Tibial nerve (tissue), 4 donors: ENCODE data around the gene TMEM181. TPM values are rescaled to one million over a fixed set of nuclear protein-coding genes. Genes with fewer than 3 reads are reported as not detected.
"Not testable (repeated sequence)": the region's sequence is repeated elsewhere in the genome, so short reads cannot be mapped to it uniquely, and the experiment has no call there.

Experiments
- DNase-seq, 2 donors: peaks; one replicate each; pipeline ENCODE4 v3.0.0-alpha.2; 2019; ENCODE audit warnings: low spot score in 2 of 2
- H3K27ac ChIP-seq, 4 donors: fragments of 200-600 bp; sonication (generic) in 3 of 4; one replicate each; pipeline ENCODE4 v1.5.1; 2017 to 2019; ENCODE audit warnings: mild to moderate bottlenecking in 1 of 4
- H3K27me3 ChIP-seq, 2 donors: fragments of 200-600 bp; sonication (generic) in 1 of 2; one replicate each; pipeline versions ENCODE4 v1.5.1 to v1.6.0; 2017 to 2019
- H3K36me3 ChIP-seq, 3 donors: fragments of 200-600 bp; sonication (generic); one replicate each; pipeline ENCODE4 v1.5.1; 2018 to 2019
- H3K4me1 ChIP-seq, 4 donors: fragments of 200-600 bp; sonication (generic) in 3 of 4; one replicate each; pipeline ENCODE4 v1.5.1; 2017 to 2019
- H3K4me3 ChIP-seq, 4 donors: fragments of 200-600 bp; sonication (generic) in 3 of 4; one replicate each; pipeline ENCODE4 v1.5.1; 2017 to 2019; ENCODE audit warnings: mild to moderate bottlenecking in 1 of 4, moderate library complexity in 1 of 4
- H3K9me3 ChIP-seq, 4 donors: fragments of 200-600 bp; sonication (generic) in 3 of 4; one replicate each; pipeline ENCODE4 v1.5.1; 2017 to 2019
- EP300 ChIP-seq, 2 donors: sonication (generic); formaldehyde crosslinking; IDR thresholded peaks; one replicate each; pipeline ENCODE4 v1.6.1; 2017; ENCODE audit warnings: antibody characterized with exemption in 2 of 2, mild to moderate bottlenecking in 1 of 2
- POLR2A ChIP-seq, 2 donors: fragments of 450-650 bp; IDR thresholded peaks; one replicate each; pipeline ENCODE4 v1.6.1; 2017; ENCODE audit warnings: antibody characterized with exemption in 2 of 2, mild to moderate bottlenecking in 2 of 2, moderate library complexity in 2 of 2
- WGBS, 2 donors: methylation state at CpG; one replicate each; pipeline ENCODE4 v1.1.5; 2018; 5-methylcytosine and 5-hydroxymethylcytosine counted together
- total RNA-seq, 4 donors: library from RNA; depleted of rRNA; stranded (reverse); fragments of >200 nt; gene quantifications; one replicate each; pipeline ENCODE4 v1.1.0, GENCODE V29; 2016
- TF ChIP-seq, protein P1 (sequence below), 5 experiments: fragments of 200-600 bp in 3 of 5; fragments of 450-650 bp in 2 of 5; sonication (generic) in 3 of 5; IDR thresholded peaks; one replicate each; pipeline ENCODE4 v1.5.1; 2016 to 2019; ENCODE audit warnings: antibody characterized with exemption in 5 of 5, mild to moderate bottlenecking in 3 of 5, moderate library complexity in 2 of 5

The TMEM181 gene
- total RNA-seq, 4 donors from 2014 or later = 14.1 to 19.0 (median 17.8) TPM

DNA sequence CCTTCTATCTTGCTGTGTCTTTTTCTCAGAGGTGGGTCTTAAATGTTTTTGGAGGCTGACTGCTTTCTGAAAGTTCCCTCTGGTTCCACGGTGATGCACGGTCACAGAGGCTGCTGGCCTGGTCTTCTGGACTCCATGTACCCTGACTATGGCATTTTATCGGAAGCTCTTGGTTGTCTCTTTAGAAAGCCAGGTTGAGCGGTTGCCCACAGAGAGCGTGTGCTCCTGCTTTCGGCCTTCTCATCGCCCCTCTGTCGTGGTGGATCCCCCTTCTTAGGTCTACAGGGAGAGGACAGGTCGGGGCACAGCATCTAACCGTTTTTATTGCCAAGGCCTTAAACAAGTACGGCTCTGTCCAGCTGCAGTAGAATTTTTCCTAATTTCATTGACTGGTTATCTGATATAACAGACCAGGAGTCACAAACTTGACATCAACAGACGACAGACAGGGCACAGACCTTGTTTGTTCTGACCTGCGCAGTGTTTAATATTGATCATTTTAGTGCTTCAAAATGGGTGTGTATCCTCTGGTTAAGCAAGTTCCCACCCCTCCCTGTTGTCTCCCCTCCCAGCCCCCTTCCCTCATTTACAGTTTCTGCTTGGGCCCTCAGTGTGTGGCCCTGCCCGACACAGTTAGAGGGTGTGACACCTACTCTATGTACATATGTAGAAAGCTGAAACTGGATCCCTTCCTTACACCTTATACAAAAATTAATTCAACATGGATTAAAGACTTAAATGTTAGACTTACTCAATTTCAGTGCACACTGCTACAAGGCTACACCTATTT lies 114.6 kb downstream of the TMEM181 start:
- 86 to 87% methylated on average over 14 of the region's 14 CpGs for WGBS, 2 donors
- DNase-seq = no peak
- no peak overlapping the region for H3K4me3 ChIP-seq
- no peaks in the 10 kb centered on the region for H3K9me3 ChIP-seq
- H3K4me1 ChIP-seq = no peaks in the 10 kb centered on the region
- no peak overlapping the region for H3K27ac ChIP-seq
- no peaks in the 10 kb centered on the region for H3K36me3 ChIP-seq
- H3K27me3 ChIP-seq = no peaks in the 10 kb centered on the region
- TF ChIP-seq POLR2A (IDR thresholded peaks at IDR 0.05) = no peak
- TF ChIP-seq, protein P1, sequence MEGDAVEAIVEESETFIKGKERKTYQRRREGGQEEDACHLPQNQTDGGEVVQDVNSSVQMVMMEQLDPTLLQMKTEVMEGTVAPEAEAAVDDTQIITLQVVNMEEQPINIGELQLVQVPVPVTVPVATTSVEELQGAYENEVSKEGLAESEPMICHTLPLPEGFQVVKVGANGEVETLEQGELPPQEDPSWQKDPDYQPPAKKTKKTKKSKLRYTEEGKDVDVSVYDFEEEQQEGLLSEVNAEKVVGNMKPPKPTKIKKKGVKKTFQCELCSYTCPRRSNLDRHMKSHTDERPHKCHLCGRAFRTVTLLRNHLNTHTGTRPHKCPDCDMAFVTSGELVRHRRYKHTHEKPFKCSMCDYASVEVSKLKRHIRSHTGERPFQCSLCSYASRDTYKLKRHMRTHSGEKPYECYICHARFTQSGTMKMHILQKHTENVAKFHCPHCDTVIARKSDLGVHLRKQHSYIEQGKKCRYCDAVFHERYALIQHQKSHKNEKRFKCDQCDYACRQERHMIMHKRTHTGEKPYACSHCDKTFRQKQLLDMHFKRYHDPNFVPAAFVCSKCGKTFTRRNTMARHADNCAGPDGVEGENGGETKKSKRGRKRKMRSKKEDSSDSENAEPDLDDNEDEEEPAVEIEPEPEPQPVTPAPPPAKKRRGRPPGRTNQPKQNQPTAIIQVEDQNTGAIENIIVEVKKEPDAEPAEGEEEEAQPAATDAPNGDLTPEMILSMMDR (IDR thresholded peaks at IDR 0.05) = no peak
- TF ChIP-seq EP300 (IDR thresholded peaks at IDR 0.05) = no peak

DNA sequence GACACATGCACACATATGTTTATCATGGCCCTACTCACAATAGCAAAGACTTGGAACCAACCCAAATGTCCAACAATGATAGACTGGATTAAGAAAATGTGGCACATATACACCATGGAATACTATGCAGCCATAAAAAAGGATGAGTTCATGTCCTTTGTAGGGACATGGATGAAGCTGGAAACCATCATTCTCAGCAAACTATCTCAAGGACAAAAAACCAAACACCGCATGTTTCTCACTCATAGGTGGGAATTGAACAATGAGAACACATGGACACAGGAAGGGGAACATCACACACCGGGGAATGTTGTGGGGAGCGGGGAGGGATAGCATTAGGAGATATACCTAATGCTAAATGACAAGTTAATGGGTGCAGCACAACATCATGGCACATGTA lies 117.2 kb downstream of the TMEM181 start:
- not testable (repeated sequence) for H3K4me1 ChIP-seq, H3K36me3 ChIP-seq, H3K4me3 ChIP-seq, DNase-seq, H3K27ac ChIP-seq, H3K27me3 ChIP-seq, H3K9me3 ChIP-seq
- 96 to 98% methylated on average over 3 of the region's 3 CpGs for WGBS, 2 donors

DNA sequence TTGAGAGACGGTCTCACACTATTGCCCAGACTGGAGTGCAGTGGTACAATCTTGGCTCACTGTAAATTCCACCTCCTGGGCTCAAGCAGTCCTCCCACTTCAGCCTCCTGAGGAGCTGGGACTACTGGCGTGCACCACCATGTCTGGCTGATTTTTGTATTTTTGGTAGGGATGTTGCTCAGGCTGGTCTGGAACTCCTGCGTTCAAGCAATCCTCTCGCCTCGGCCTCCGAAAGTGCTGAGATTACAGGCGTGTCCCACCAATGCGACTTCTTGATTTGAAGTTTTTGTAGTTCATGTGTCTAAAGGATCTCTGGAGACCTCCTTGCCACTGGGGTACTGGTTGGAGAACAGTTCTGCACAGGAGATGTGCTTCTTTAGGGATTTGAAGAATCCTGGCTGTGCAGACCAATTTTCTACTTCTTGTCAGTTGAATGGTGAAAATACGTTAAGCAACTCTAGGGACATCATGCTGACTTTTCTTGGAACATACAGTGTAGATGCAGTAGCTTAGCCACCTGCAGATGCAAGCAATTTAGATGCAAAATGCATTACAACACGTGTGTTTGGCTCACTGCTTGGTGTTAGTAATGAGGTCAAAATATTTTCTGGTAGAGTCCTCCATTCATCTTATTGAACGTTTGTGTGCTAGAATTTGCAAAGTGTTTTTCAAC lies 118.2 kb downstream of the TMEM181 start:
- H3K27ac ChIP-seq = no peak overlapping the region
- H3K9me3 ChIP-seq = no peaks in the 10 kb centered on the region
- no peaks in the 10 kb centered on the region for H3K4me1 ChIP-seq
- no peaks in the 10 kb centered on the region for H3K27me3 ChIP-seq
- no peak for DNase-seq
- TF ChIP-seq EP300 (IDR thresholded peaks at IDR 0.05) = no peak
- TF ChIP-seq, protein P1 (IDR thresholded peaks at IDR 0.05) = no peak
- no peak for TF ChIP-seq POLR2A (IDR thresholded peaks at IDR 0.05)
- H3K36me3 ChIP-seq = no peaks in the 10 kb centered on the region
- H3K4me3 ChIP-seq = no peak overlapping the region
- WGBS, 2 donors = 77 to 78% methylated on average over 11 of the region's 11 CpGs

DNA sequence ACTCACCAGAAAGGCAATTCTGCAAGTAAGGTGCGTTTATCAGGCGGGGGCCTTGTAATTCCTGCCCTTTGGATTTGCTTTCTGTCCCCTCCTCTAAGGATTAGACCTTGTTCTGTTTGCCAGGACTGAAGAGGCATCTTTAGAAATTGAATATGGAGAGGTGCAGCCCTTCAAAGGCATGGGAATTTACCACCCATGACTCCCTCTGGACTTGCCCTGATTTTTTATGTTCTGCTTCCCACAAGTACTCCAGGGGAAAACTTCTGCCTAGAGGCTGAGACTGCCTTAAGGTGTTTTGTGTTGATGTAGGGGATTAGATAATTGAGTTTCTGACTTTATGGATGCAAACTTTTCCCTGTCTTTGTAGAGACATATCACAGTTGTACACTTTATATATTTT lies 120.1 kb downstream of the TMEM181 start:
- H3K36me3 ChIP-seq = no peaks in the 10 kb centered on the region
- no peak overlapping the region for H3K4me3 ChIP-seq
- no peaks in the 10 kb centered on the region for H3K9me3 ChIP-seq
- TF ChIP-seq EP300 (IDR thresholded peaks at IDR 0.05) (no peak), POLR2A (IDR thresholded peaks at IDR 0.05) (no peak)
- TF ChIP-seq, protein P1 (IDR thresholded peaks at IDR 0.05) = no peak
- H3K27ac ChIP-seq = no peak overlapping the region
- H3K27me3 ChIP-seq = no peaks in the 10 kb centered on the region
- H3K4me1 ChIP-seq = no peaks in the 10 kb centered on the region
- DNase-seq = no peak
- WGBS, 2 donors = 93 to 95% methylated on average over 2 of the region's 2 CpGs

DNA sequence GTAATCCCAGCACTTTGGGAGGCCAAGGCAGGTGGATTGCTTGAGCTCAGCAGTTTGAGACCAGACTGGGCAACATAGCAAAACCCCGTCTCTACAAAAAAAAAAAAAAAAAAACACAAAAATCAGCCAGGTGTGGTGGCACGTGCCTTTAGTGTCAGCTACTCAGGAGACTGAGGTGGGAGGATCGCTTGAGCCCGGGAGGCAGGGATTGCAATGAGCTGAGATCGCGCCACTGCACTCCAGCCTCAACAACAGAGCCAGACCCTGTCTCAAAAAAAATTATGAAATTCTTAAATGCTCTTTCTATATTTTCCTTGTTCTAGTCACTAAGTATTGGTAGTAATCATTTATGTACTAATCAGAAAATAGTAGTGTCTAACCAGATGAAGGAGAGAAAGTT lies 120.6 kb downstream of the TMEM181 start:
- no peaks in the 10 kb centered on the region for H3K27me3 ChIP-seq
- H3K9me3 ChIP-seq = no peaks in the 10 kb centered on the region
- H3K4me1 ChIP-seq = no peaks in the 10 kb centered on the region
- no peak for DNase-seq
- no peaks in the 10 kb centered on the region for H3K36me3 ChIP-seq
- 85 to 91% methylated on average over 6 of the region's 6 CpGs for WGBS, 2 donors
- H3K27ac ChIP-seq = no peak overlapping the region
- H3K4me3 ChIP-seq = no peak overlapping the region
- TF ChIP-seq POLR2A (IDR thresholded peaks at IDR 0.05) (no peak), EP300 (IDR thresholded peaks at IDR 0.05) (no peak)
- TF ChIP-seq, protein P1 (IDR thresholded peaks at IDR 0.05) = no peak
